Measurements from ENCODE around the gene EIF2S3. TPM values are rescaled to one million over a fixed set of nuclear protein-coding genes. Genes with fewer than 3 reads are reported as not detected.

The EIF2S3 gene
- total and polyA plus RNA-seq, 2 of the 13 experiments (the other 11 are each of a cell fraction or from before 2014, with no cell fraction given) = 61.0 to 183 TPM

GRCh38 chrX:24024819-24025740 is 29.7 kb upstream of the EIF2S3 start (continued):
- TF ChIP-seq MAZ (IDR thresholded peaks at IDR 0.05; ENCODE audit: borderline replicate concordance, low read depth, low read length) (peak; percentile 78; the same call in 1 of the 2 replicates), MAZ (CRISPR knock-in tag; IDR thresholded peaks at IDR 0.05; ENCODE audit: low read depth) (0 out of 2 replicates have a peak, but pooled peaks have one; percentile 33), NR2C2 (CRISPR knock-in tag; IDR thresholded peaks at IDR 0.05; ENCODE audit: borderline replicate concordance) (0 out of 2 replicates have a peak, but pooled peaks have one; percentile 29), YEATS4 (CRISPR knock-in tag; IDR thresholded peaks at IDR 0.05; ENCODE audit: borderline replicate concordance) (peak; percentile 58), SALL1 (CRISPR knock-in tag; IDR thresholded peaks at IDR 0.05) (peak; percentile 62; the same call in 1 of the 2 replicates), KMT2A (CRISPR knock-in tag; IDR thresholded peaks at IDR 0.05) (peak; percentile 54; the same call in 1 of the 2 replicates), MAX (IDR thresholded peaks at IDR 0.05) (peak; percentile 40), MYC (CRISPR knock-in tag; IDR thresholded peaks at IDR 0.05; ENCODE audit: borderline replicate concordance) (0 out of 2 replicates have a peak, but pooled peaks have one; percentile 25), TMF1 (CRISPR knock-in tag; IDR thresholded peaks at IDR 0.05; ENCODE audit: low read depth) (no peak), PHB2 (IDR thresholded peaks at IDR 0.05; ENCODE audit: partially characterized antibody) (no peak), ZNF589 (CRISPR knock-in tag; conservative IDR thresholded peaks at IDR 0.05) (no peak), ZSCAN20 (CRISPR knock-in tag; IDR thresholded peaks at IDR 0.05; ENCODE audit: borderline replicate concordance) (0 out of 2 replicates have a peak, but pooled peaks have one; percentile 68), TAF1 (CRISPR knock-in tag; IDR thresholded peaks at IDR 0.05) (peak; percentile 72), ZNF275 (CRISPR knock-in tag; IDR thresholded peaks at IDR 0.05; ENCODE audit: borderline replicate concordance) (peak; percentile 54; the same call in 1 of the 2 replicates), IRX3 (CRISPR knock-in tag; IDR thresholded peaks at IDR 0.05; ENCODE audit: borderline replicate concordance, low read depth) (no peak), RBM22 (optimal IDR thresholded peaks at IDR 0.05; ENCODE audit: low read length) (peak; percentile 60), NR2F1 (CRISPR knock-in tag; IDR thresholded peaks at IDR 0.05) (no peak), RARG (CRISPR knock-in tag; IDR thresholded peaks at IDR 0.05; ENCODE audit: low read depth) (no peak), KLF16 (CRISPR knock-in tag; IDR thresholded peaks at IDR 0.05) (0 out of 4 replicates have a peak, but pooled peaks of 1 of the 2 experiments have one; percentile 19)
